GM12875 (cell line): ENCODE data around the gene STXBP4.

Experiments used
- H3K4me3 ChIP-seq: one replicate; pipeline ENCODE4 v1.5.1; 2011; ENCODE audit warnings: low read depth, low read length, control low read depth
- TF ChIP-seq, protein P1 (sequence below): IDR thresholded peaks from 2 replicates; pipeline ENCODE4 v1.5.1; 2011; ENCODE audit warnings: low read depth, mild to moderate bottlenecking, control low read depth, inconsistent platforms, low read length, moderate library complexity, borderline replicate concordance; ENCODE audit not compliant: insufficient read depth

The STXBP4 gene

DNA sequence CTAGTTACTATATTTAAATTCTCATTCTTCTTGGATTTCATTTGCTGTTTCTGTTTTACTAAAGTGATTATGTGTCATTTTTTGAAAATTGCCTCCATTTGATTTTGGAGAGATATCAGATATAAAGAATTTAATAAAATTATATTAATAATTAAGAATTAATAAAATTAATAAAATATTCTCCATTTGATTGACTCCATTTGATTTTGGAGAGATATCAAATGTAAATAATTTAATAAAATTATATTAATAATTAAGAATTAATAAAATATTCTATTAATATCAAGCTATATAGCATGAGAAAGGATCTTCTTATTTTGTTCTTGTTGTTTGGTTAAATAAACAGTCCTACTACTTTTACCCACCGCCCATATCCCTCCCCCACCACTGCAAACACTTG is 23.0 kb downstream of the STXBP4 start:
- TF ChIP-seq, protein P1, sequence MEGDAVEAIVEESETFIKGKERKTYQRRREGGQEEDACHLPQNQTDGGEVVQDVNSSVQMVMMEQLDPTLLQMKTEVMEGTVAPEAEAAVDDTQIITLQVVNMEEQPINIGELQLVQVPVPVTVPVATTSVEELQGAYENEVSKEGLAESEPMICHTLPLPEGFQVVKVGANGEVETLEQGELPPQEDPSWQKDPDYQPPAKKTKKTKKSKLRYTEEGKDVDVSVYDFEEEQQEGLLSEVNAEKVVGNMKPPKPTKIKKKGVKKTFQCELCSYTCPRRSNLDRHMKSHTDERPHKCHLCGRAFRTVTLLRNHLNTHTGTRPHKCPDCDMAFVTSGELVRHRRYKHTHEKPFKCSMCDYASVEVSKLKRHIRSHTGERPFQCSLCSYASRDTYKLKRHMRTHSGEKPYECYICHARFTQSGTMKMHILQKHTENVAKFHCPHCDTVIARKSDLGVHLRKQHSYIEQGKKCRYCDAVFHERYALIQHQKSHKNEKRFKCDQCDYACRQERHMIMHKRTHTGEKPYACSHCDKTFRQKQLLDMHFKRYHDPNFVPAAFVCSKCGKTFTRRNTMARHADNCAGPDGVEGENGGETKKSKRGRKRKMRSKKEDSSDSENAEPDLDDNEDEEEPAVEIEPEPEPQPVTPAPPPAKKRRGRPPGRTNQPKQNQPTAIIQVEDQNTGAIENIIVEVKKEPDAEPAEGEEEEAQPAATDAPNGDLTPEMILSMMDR: no peak
- no peak overlapping the region for H3K4me3 ChIP-seq

DNA sequence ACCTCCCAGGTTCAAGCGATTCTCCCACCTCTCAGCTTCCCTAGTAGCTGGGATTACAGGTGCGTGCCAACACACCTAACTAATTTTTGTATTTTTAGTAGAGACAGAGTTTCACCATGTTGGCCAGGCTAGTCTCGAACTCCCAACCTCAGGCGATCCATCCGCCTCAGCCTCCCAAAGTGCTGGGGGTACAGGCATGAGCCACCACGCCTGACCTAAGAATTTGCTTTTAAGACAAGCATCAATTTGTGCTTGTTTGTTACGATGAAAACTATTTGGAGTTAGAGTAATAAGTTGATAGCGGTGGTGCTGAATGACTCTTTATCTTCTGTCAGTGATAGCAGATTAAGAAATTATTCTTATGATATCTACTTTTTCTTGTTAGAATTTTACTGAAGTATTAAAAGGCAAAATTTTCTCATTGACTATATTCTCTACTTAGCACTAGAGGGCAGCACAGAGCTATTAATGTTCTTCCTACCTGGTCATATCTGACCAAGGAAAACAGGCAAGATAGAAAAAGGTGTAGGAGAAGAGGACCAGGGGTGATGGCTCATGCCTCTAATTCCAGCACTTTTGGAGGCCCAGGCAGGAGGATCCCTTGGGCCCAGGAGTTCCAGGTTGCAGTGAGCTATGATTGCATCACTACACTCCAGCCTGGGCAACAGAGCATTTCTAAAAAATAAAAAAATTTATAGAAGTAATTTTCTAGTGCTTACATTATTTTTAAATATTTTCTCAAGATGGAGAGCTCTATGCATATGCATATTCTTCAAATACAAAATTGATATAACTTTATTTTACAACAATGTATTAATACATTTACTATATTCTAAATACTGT is 24.5 kb downstream of the STXBP4 start:
- TF ChIP-seq, protein P1: peak; percentile 29; the same call in 1 of the 2 replicates
- H3K4me3 ChIP-seq: no peak overlapping the region

DNA sequence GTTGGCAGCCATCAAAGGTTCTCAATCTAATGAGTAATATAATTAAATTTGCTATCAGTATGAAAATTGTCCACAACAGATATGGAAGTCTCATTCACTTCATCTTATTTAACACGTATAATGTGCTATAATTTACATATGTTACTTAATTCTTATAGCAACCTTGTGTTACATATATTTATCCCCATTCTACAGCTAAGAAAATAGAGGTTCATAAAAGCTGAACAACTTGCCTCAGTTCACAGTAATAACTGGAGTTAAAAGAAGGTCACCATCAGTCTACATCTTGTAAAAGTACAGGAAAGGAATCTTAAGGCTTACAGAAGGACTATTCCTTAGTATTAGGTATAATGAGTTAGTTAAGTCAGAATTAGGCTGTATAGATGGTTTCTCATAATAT is 27.9 kb downstream of the STXBP4 start:
- TF ChIP-seq, protein P1: no peak
- H3K4me3 ChIP-seq: no peak overlapping the region

DNA sequence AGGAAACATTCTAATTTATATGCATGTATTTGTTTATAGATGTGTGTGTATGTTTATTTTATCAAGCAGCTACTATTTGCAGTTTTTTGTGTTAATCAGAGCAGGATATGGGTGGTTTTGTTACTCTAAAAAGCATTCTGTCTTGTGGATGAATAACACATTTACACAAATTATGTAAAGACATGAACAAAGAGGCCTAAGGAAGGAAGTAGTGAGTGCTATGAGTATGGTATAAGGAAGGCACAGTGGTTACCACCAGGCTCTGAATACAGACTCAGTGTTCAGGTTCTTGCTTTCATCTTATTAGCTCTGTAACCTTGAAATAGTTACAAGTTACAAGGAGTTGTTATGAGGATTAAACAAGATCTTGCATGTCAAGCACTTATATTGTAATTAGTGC is 33.9 kb downstream of the STXBP4 start:
- H3K4me3 ChIP-seq: no peak overlapping the region
- TF ChIP-seq, protein P1: no peak

DNA sequence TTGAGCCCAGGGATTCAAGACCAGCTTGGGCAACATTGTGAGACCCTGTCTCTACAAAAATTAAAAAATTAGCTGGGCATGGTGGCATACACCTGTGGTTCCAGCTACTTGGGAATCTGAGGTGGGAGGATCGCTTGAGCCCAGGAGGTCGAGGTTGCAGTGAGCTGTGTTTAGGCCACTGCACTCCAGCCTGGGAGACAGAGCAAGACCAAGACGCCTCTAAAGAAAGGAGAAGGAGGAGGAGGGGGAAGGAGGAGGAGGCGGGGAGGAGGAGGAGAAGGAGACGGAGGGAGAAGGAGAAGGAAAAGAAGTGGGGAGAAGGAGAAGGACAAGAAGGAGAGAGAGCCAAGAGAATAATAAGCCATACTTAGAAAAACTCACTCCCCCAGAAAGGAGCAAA is 35.9 kb downstream of the STXBP4 start:
- TF ChIP-seq, protein P1: no peak
- no peak overlapping the region for H3K4me3 ChIP-seq

DNA sequence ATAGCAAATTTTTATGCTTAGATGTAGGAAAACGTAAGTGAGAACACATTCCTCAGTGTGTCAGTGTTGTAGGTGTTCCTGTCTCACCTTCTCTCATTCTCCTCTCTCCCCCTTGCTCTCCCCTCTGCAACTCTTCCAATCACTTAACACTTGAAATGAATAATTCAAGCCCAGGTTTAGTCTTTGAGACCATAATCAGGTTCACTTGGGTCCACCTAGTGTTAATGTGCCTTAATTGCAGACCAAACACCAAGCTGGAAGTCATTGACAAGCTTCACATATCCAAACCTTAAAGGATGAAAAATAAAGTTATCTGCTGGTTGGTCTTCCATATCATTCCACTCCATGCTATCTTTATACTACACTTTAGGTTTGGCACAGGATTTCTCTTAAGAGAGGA is 37.0 kb downstream of the STXBP4 start:
- TF ChIP-seq, protein P1: peak; percentile 52; the same call in 1 of the 2 replicates
- no peak overlapping the region for H3K4me3 ChIP-seq

DNA sequence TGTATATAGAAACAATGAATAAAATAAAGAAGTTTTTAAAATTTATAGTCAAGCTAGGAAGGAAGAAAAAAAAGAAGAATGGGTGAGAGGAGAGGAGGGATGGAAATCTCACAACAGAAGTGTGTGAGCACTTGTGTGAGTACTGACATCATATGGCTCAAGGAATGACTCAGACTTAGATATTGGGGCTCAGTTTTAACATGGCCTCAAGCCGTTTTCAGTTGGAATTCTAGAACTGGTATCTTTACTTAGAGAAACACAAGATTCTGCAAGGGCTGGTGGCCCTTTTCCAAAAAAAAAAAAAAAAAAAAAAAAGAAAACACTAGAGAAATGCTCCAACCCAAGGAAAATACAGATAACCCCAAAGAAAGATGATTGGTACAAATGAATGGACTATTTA is 55.1 kb downstream of the STXBP4 start:
- no peak overlapping the region for H3K4me3 ChIP-seq
- TF ChIP-seq, protein P1: no peak
